ENCODE results near the gene MSANTD7. TPM values are rescaled to one million over a fixed set of nuclear protein-coding genes. Genes with fewer than 3 reads are reported as not detected.

Gene MSANTD7
- total RNA-seq, 1 experiment from 2014 or later, result 23.1 TPM

DNA sequence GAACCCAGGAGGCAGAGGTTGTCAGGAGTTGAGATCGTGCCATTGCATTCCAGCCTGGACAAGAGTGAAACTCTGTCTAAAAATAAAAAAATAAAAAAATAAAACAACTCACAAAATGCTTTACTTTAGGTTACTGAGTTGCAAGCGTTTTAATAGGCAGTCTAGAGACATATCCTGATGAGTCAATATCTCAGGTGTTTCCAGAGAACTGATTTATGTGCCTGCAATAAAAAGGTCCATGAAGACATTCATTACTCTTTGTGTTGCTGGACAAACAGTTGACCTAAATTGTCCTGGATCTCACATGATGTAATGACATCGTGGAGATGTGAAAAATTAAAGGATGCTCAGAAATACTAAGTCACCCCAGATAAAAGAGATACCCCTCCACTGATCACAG lies 31.8 kb upstream of the MSANTD7 start:
- no peaks in the 10 kb centered on the region for H4K20me1 ChIP-seq (ENCODE audit: control insufficient read depth, insufficient read depth, insufficient read length)
- H2BK5ac ChIP-seq (ENCODE audit: insufficient read length, low read length), result no peak overlapping the region
- H2BK20ac ChIP-seq (ENCODE audit: low read depth, low read length, poor library complexity, severe bottlenecking), result no peak overlapping the region
- Mint-ChIP-seq H3K36me3 (ENCODE audit: insufficient read depth in 1 of 3, low read depth in 3 of 3) (no peaks in the 10 kb centered on the region), H3K4me1 (peaks cover 7% of the 10 kb centered on the region in 2 experiments), H3K9me3 (no peaks in the 10 kb centered on the region; a peak in 1 of 5 replicates), H3K27me3 (ENCODE audit: low read depth) (no peaks in the 10 kb centered on the region; the same call in 1 of the 2 replicates), H3K4me3 (no peak overlapping the region), H3K27ac (no peak overlapping the region)
- no peak overlapping the region for H3K9ac ChIP-seq (ENCODE audit: extremely low read depth, insufficient read length, low read length)
- H3K23me2 ChIP-seq (ENCODE audit: insufficient read length, low read depth, low read length, poor library complexity, severe bottlenecking), result no peaks in the 10 kb centered on the region
- H4K5ac ChIP-seq (ENCODE audit: insufficient read length, low read depth, low read length), result no peak overlapping the region
- no peaks in the 10 kb centered on the region for H3K27me3 ChIP-seq (ENCODE audit: insufficient read depth, low read length)
- no peak overlapping the region for H3K4ac ChIP-seq (ENCODE audit: low read depth, low read length)
- H2BK120ac ChIP-seq (ENCODE audit: low read depth, low read length, poor library complexity, severe bottlenecking), result no peak overlapping the region
- TF ChIP-seq, protein P1, sequence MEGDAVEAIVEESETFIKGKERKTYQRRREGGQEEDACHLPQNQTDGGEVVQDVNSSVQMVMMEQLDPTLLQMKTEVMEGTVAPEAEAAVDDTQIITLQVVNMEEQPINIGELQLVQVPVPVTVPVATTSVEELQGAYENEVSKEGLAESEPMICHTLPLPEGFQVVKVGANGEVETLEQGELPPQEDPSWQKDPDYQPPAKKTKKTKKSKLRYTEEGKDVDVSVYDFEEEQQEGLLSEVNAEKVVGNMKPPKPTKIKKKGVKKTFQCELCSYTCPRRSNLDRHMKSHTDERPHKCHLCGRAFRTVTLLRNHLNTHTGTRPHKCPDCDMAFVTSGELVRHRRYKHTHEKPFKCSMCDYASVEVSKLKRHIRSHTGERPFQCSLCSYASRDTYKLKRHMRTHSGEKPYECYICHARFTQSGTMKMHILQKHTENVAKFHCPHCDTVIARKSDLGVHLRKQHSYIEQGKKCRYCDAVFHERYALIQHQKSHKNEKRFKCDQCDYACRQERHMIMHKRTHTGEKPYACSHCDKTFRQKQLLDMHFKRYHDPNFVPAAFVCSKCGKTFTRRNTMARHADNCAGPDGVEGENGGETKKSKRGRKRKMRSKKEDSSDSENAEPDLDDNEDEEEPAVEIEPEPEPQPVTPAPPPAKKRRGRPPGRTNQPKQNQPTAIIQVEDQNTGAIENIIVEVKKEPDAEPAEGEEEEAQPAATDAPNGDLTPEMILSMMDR (conservative IDR thresholded peaks at IDR 0.05), result no peak
- no peaks in the 10 kb centered on the region for H3K4me1 ChIP-seq (ENCODE audit: insufficient read depth, low read length)
- H3K79me1 ChIP-seq (ENCODE audit: insufficient read depth, low read depth, low read length, poor library complexity, severe bottlenecking), result no peaks in the 10 kb centered on the region
- no peak overlapping the region for H2AFZ ChIP-seq (ENCODE audit: low read length)
- no peak overlapping the region for H3K4me2 ChIP-seq (ENCODE audit: insufficient read depth, insufficient read length, low read length)
- H3K79me2 ChIP-seq (ENCODE audit: insufficient read depth, low read length), result no peaks in the 10 kb centered on the region
- no peak overlapping the region for H3K23ac ChIP-seq (ENCODE audit: insufficient read length, low read depth, low read length)
- H3K56ac ChIP-seq (ENCODE audit: insufficient read length, low read depth, low read length), result no peak overlapping the region
- no peak overlapping the region for H4K91ac ChIP-seq (ENCODE audit: insufficient read length, low read depth, low read length)
- H3T11ph ChIP-seq (ENCODE audit: low read length), result no peak overlapping the region
- no peak overlapping the region for H3K14ac ChIP-seq (ENCODE audit: insufficient read depth, low read length)
- WGBS (ENCODE audit: extremely low coverage, insufficient read length, low lambda C conversion rate), result no CpG with 5 or more reads among the region's 3 CpGs
- H3K27ac ChIP-seq (ENCODE audit: insufficient read length, low read depth, low read length), result no peak overlapping the region
- DNase-seq, result no peak
- no peak overlapping the region for H3K18ac ChIP-seq (ENCODE audit: insufficient read length, low read depth, low read length)
- no peaks in the 10 kb centered on the region for H3K9me3 ChIP-seq (ENCODE audit: control insufficient read depth, low read depth, low read length)
- H2AK5ac ChIP-seq (ENCODE audit: insufficient read length, low read length), result no peak overlapping the region
- H4K8ac ChIP-seq (replicated peaks; ENCODE audit: insufficient read length, low read depth, low read length), result no peak overlapping the region
- H2BK15ac ChIP-seq (ENCODE audit: low read depth, low read length), result no peak overlapping the region
- H2BK12ac ChIP-seq (ENCODE audit: insufficient read length, low read depth, low read length), result no peak overlapping the region
